Suppressor macrophage (primary cell): ENCODE measurements around the gene NRP2.

Source experiments
- DNase-seq, 4 experiments: peaks; one replicate each; pipeline ENCODE4 v3.0.0-alpha.2; 2020 to 2022

The NRP2 gene

DNA sequence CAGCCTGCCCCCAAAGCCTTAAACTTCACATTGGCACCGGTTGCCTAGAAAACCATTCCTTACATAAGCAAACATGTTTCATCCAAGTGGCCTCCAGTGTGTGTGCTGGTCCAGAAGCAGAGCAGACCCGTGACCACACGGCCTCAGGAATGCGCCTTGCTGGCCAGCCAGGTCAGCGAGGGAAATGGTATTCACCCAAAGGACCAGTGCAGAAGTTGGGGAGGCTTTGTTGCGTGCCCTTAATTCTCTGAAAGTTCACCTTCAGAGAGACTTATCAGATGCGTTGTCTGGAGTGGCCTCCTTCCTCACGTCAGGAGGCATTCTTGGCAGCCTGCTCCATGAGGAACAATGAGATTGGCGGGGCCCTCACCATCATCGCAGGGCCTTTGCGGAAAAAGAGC is 25.9 kb downstream of the NRP2 start:
- DNase-seq = peak in 1 of 4 experiments; percentile 3

GRCh38 chr2:205709319-205709718 is 27.0 kb downstream of the NRP2 start:
- no peak for DNase-seq

DNA sequence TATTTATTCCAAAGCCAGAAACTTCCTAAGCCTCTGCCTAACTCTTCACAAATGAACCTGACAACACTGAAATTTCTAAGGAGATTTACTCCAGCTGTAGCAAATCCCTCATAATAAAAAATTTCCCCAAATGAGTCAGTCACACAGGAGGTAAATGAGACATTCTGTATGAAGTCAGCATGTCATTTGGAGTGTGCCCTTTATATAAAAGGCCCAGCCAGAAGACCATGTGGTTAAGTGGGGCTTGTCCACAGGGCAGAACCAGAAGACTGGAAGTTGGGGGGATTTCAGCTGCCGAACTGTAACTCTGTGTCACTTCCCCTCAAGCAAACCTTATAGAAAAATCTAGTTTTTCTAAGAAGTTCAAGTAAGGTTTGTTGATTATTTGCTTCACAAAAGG is 30.2 kb downstream of the NRP2 start:
- DNase-seq = peak; percentile 70 to 91 (median 76)

DNA sequence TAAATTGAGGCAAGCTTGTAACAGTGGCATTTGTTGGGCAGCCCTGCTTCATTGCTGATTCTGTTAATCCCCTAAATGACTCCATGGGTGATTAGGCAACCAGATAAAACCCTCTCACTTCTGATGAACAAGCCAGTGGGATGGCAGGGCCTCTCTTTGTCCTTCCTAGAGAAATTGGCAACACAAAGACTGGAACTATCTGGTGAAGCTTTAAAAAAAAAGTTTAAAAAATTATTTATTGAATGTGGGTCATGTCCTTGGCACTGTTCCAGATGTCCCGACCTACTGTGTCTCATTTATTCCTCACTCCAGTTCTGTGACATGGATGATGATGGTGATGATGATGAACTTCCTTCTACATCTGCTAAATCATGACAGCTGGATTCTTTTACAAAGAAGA is 30.8 kb downstream of the NRP2 start:
- peak; percentile 49 to 61 (median 52) for DNase-seq

DNA sequence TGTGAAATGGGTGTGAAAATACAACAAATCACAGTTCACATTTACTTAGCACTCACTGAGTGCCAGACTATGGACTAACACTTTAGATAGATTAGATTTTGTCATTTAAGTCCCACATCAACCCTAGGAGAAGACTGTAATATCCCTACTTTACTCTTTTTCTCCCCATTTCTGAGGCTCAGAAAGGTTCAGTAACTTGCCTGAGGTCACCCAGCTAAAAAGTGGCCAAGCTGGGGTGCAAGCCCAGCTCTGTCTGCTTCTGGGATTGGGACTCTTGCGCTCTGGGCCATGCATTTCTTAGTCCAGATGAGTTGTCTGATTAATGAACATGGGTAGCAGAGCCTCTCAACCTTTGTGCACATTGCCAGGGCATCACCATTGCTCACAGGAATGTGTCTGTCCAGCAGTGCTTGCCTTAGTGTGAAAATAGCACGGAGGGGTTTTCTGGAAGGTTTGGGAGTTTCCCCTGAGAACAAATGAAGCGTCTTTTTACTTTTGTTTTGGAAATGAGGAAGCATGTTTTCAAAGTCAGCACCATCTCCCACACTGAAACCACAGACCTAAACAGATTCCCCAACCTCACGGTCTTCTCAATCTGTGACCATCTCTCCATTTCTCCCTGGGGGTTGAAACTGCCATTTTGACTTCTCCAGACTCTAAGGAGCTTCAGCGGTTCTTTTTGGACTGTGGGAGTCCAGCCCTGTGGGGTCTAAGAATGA is 31.9 kb downstream of the NRP2 start:
- peak; percentile 83 to 95 (median 90) for DNase-seq

DNA sequence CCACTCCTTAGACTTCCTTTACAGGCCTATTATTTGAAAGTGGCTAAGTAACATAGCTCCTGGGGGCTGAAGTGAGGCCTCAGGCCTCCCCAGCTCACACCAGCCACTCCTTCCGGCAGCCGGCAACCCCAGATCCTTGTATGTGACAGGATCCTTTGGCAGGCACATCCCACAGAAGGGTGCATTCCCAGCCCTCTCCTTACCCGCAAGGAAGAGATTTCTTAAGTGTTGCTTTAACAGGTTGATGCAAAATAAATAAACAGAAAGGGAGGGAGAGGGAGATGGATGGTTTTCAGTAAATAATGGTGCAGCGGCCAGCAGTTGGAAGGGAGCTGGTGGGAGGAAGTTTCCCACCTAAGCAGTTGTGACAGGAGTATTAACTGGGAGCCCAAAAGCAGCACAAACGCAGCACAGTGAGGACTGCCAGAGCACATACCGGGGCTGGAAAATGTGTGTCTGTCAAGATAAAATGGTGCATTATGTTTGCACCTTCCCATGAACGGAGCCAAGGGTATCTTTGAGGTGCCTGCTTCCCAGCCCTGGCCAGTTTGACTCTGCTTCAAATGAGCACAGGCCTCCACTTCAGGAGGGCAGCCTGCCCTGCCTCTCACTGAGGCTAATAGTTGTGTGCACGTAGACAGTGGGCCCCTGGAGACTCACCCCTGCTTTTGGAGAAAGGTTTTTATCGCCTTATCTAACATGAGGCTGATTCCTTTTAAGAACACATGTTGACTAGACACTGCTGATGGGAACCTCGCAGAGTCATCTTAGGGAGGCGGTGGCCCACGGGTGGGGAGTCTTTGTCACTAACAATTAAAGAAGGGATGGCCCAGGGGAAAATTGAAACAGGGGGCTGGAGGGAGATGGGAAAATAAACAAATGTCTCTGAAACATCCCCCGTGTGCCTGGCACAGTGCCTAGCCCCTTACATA is 32.8 kb downstream of the NRP2 start:
- no peak for DNase-seq

DNA sequence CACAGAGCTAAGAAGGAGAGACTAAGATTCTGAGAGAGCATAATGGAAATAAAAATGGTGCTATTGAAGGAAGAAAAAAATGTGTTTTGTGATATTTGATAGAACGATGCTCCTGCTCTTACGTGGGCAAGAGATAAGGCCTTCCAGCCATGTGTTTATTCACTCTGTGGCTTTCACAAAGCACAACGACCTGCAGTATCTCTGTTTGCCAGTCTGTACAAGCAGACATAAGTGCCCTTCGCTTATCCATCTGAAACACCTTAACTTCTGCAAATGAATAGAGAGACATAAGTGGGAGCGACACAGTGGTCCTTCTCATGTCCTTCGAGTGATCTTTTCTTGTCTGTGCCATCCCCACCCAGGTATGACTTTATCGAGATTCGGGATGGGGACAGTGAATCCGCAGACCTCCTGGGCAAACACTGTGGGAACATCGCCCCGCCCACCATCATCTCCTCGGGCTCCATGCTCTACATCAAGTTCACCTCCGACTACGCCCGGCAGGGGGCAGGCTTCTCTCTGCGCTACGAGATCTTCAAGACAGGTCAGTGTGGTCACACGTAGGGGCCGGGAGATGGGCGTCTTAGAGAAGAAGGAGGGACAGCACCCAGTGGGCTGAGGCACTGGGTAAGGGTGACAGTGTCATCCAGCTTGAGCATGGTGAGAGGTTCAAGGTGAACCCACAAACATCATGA is 33.7 kb downstream of the NRP2 start:
- DNase-seq = peak in 2 of 4 experiments; percentile 17 to 38

GRCh38 chr2:205717175-205717846 is 35.0 kb downstream of the NRP2 start:
- no peak for DNase-seq

DNA sequence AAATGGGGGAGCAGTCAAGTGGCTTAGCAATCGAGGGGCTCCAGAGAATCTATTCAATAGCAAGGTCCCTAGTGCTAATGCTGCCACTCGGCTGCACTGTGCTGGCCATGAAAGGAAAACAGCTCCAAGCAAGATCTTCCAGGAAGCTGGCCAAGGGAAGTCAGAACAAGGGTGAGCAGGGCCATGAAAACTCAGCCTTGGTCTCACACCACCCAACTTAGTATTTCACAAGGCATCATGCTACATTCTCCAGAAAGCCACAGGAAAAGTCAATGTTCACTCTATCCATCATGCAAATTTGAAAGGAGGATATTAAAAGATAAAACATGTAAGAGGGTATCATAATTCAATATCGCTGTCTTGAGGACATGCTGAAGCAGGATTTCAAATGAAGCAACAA is 35.7 kb downstream of the NRP2 start:
- DNase-seq = no peak

GRCh38 chr2:205719847-205720246 is 37.5 kb downstream of the NRP2 start:
- DNase-seq = no peak

DNA sequence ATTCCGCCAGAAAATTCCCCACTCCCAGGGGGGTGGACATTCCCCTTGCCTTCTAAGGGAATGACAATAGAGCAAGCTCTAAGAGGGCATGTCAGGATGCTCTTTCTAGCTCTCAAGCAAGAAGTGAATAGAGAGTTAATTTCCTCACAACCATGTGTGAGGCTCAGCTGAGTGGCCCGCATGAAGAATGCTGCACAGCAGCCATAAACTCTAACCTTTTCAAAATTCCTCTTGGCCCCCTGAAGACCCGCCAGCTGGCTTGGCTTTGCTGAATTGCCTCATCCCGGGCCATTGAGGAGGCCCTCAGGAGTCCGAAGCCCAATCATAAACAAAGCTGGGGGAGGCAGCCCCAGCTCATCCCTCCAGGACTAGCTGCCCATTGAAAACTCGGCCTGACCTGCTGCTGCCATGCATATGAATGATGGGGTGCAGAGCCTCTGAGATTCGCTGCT is 38.2 kb downstream of the NRP2 start:
- DNase-seq = no peak

- DNase-seq = peak in 3 of 4 experiments; percentile 23 to 35 (median 32)
Observed at GRCh38 chr2:205721057-205721449, 38.8 kb downstream of the NRP2 start.

- DNase-seq = peak in 3 of 4 experiments; percentile 24 to 63 (median 59)
Observed at GRCh38 chr2:205722283-205722918, 40.1 kb downstream of the NRP2 start.

DNA sequence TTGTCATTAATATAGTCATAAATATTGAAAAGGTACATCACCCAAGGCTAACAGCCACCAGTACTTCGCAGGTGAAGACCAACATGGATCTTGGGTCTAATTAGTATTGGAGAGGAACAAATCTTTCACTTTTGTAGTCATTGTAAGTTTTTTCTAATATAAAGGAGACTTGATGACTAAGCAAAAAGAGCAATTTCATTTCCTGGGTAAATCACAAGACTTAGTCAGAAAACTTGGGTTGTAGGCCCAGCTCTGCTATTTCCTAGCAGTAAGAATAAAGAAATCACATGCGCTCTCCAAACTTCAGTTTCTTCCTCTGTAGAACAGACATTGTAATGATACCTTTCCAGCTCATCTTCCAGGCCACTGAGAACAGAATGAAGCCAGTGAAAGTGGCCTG is 40.9 kb downstream of the NRP2 start:
- peak in 2 of 4 experiments; percentile 57 to 69 for DNase-seq

- no peak for DNase-seq
Observed at GRCh38 chr2:205725059-205725458, 42.8 kb downstream of the NRP2 start.

DNA sequence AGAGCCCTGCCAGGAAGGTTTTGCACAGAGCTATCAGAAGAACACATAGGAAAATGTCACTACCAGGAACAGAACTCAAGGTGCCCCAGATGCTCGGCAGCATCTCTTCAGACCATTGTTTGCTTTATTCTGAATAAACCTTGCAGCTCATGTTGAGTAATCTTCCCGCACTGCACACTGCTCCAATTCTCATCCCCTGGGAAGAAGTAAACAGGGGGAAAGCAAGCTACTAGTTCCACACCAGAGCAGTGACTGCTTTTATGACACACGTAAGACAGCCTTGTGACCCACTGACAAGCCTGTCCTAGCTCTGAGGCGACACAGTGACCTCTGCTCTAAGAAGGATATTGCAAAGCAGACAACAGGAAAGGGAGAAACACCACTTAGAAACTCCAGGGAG is 44.2 kb downstream of the NRP2 start:
- DNase-seq = no peak

- DNase-seq = no peak
Observed at GRCh38 chr2:205727174-205727573, 44.9 kb downstream of the NRP2 start.

DNA sequence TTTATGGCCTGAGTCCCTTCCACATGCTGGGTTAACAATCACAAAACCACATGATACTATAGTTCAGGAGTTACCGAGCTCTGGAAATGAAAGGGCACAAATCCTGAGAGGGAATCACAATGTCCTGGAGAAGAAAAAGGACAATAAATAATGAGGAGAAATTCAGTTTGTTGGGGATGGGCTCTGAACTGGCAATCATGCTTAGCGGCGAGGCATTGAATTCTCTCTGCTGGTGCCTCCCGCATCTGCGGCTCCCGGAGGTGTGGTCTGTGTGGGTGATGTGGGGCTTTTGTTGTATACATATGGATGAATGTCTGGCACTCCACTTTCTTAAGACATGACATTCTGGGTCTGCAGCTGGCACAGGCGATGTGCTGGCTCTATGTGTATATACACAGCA is 46.1 kb downstream of the NRP2 start:
- DNase-seq = no peak

DNA sequence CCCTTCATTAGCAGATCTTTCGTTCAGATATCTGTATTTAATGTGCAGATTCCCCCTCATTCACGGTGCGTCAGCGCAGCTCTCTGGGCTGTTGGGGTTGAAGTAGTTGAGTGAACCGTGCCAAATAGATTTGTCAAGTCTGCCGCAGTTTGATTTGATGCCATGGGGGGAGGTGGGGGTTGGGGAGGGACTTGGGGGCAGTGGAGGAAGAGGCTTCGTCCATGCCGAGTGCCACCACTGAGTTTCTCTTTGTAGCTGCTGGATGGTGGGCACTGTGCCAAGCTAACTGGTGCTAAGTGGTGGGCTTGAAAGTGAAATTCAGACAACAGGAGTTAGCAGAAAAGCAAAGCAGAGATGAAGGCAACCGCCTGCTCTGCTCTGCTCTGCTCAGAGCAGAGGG is 47.9 kb downstream of the NRP2 start:
- no peak for DNase-seq

GRCh38 chr2:205730701-205731582 is 48.6 kb downstream of the NRP2 start:
- DNase-seq = peak; percentile 44 to 71 (median 54)

DNA sequence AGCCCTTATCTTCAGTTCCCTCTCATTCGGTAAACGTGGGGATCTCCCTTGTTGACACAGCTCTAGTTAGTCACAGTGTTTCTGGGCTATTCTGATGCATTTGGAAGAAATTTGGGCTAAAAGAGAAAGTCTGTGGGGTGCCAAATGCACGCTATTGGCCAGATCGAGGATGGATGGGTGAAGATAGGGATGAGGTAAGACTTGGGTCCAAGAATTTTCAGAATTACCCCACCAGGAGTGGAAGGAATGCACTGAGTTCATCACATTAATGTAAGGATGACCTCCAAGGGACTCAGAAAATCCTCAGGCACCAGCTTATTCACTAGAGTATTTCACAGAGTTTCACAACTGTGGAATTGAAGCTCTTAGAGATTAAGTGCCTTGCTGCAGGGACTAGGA is 49.3 kb downstream of the NRP2 start:
- DNase-seq = no peak
